H1 (cell line): Measurements from ENCODE around the gene SLC35E4. TPM values are rescaled to one million over a fixed set of nuclear protein-coding genes. Genes with fewer than 3 reads are reported as not detected.

Experiments used
- CTCF ChIA-PET: fragments of 300-600 bp; sonication (Branson Sonifier 250); formaldehyde crosslinking; loops from one replicate; lab custom pipeline; 2021; ENCODE audit not compliant: partially characterized antibody; lab: Charles Lee
- POLR2A ChIA-PET: fragments of 300-600 bp; sonication (Branson Sonifier 250); formaldehyde crosslinking; loops from one replicate; lab custom pipeline; 2021; ENCODE audit warnings: inconsistent platforms; ENCODE audit not compliant: partially characterized antibody; lab: Charles Lee
- DNase-seq, 2 experiments: peaks; one replicate each; pipeline versions ENCODE4 v3.0.0 to v3.0.0-alpha.2; 2010 to 2022; ENCODE audit warnings: low spot score in 2 of 2, low read depth in 1 of 2, mixed read lengths in 1 of 2
- FAIRE-seq: peaks from 2 replicates; lab custom pipeline; 2011; peaks lifted over from hg19 to GRCh38; lab: Jason Lieb, UNC
- H2AFZ ChIP-seq: 2 replicates; pipeline ENCODE4 v1.8.1; 2012; ENCODE audit warnings: low read length, inconsistent platforms
- H2AK5ac ChIP-seq: 2 replicates; pipeline ENCODE4 v1.6.1; 2013; ENCODE audit warnings: low read depth, low read length
- H2BK120ac ChIP-seq: replicated peaks from 2 replicates; pipeline ENCODE3; 2013; ENCODE audit warnings: low read depth, low read length, inconsistent platforms
- H2BK12ac ChIP-seq: 2 replicates; pipeline ENCODE4 v1.6.1; 2013; ENCODE audit warnings: low read depth, low read length
- H2BK15ac ChIP-seq: 2 replicates; pipeline ENCODE4 v1.6.1; 2013; ENCODE audit warnings: low read length
- H2BK20ac ChIP-seq: 2 replicates; pipeline ENCODE4 v1.6.1; 2013; ENCODE audit warnings: low read length
- H2BK5ac ChIP-seq: 2 replicates; pipeline ENCODE4 v1.6.1; 2013; ENCODE audit warnings: low read depth, low read length
- H3K14ac ChIP-seq: 2 replicates; pipeline ENCODE4 v1.6.1; 2013; ENCODE audit warnings: inconsistent platforms; ENCODE audit not compliant: insufficient read length
- H3K18ac ChIP-seq: 2 replicates; pipeline ENCODE4 v1.6.1; 2013; ENCODE audit warnings: low read length; ENCODE audit errors: extremely low read depth
- H3K23ac ChIP-seq: 2 replicates; pipeline ENCODE4 v1.6.1; 2013; ENCODE audit warnings: inconsistent platforms; ENCODE audit not compliant: insufficient read length
- H3K23me2 ChIP-seq: 2 replicates; pipeline ENCODE4 v1.6.1; 2013; ENCODE audit warnings: low read depth, low read length
- H3K27ac ChIP-seq: 2 replicates; pipeline ENCODE4 v1.6.1; 2011; ENCODE audit warnings: low read depth, low read length, inconsistent platforms
- H3K27me3 ChIP-seq, 4 experiments: replicated peaks in 1 of 4; 1 replicate in 1 of 4; 2 replicates in 3 of 4; pipeline versions ENCODE4 v1.6.1 to v1.8.1; 2011 to 2013; ENCODE audit warnings: low read length in 3 of 4, mild to moderate bottlenecking in 3 of 4, inconsistent platforms in 2 of 4, mixed read lengths in 2 of 4, moderate library complexity in 1 of 4; ENCODE audit not compliant: control insufficient read depth in 3 of 4, insufficient read depth in 3 of 4; ENCODE audit errors: extremely low read depth in 1 of 4
- H3K36me3 ChIP-seq, 4 experiments: 2 replicates each; pipeline versions ENCODE4 v1.6.1 to v1.8.1; 2011 to 2013; ENCODE audit warnings: mild to moderate bottlenecking in 4 of 4, low read length in 3 of 4, moderate library complexity in 2 of 4, control low read depth in 1 of 4, inconsistent platforms in 1 of 4; ENCODE audit not compliant: insufficient read depth in 4 of 4, control insufficient read depth in 2 of 4
- H3K4ac ChIP-seq: replicated peaks from 2 replicates; pipeline ENCODE3; 2013; ENCODE audit warnings: low read length, low read depth, mixed read lengths, inconsistent platforms; ENCODE audit not compliant: insufficient read length
- H3K4me1 ChIP-seq, 4 experiments: replicated peaks in 1 of 4; 1 replicate in 1 of 4; 2 replicates in 3 of 4; pipeline versions ENCODE4 v1.6.1 to v1.8.1; 2011 to 2013; ENCODE audit warnings: low read length in 3 of 4, inconsistent platforms in 2 of 4, mixed read lengths in 1 of 4; ENCODE audit not compliant: insufficient read depth in 4 of 4, control insufficient read depth in 3 of 4
- H3K4me2 ChIP-seq, 2 experiments: 2 replicates each; pipeline versions ENCODE4 v1.6.1 to v1.8.1; 2011 to 2013; ENCODE audit warnings: low read depth in 2 of 2, low read length in 2 of 2, control low read depth in 1 of 2, inconsistent platforms in 1 of 2, mild to moderate bottlenecking in 1 of 2; ENCODE audit not compliant: insufficient read depth in 1 of 2
- H3K4me3 ChIP-seq, 4 experiments: fragments of 200-600, 300-600 bp in 1 of 4; sonication (generic), shearing (Covaris generic), sonication (Bioruptor Twin) in 1 of 4; 2 replicates each; pipeline versions ENCODE4 v1.5.1 to v1.8.1; 2011 to 2016; ENCODE audit warnings: low read length in 4 of 4, low read depth in 3 of 4, control low read depth in 2 of 4, inconsistent platforms in 2 of 4, mild to moderate bottlenecking in 2 of 4, mixed read lengths in 1 of 4, moderate library complexity in 1 of 4; ENCODE audit not compliant: insufficient read depth in 2 of 4; ENCODE audit errors: extremely low read depth in 1 of 4
- H3K56ac ChIP-seq: replicated peaks from 2 replicates; pipeline ENCODE3; 2013; ENCODE audit warnings: low read depth, mild to moderate bottlenecking, mixed read lengths, low read length, inconsistent platforms; ENCODE audit not compliant: insufficient read length
- H3K79me1 ChIP-seq: 2 replicates; pipeline ENCODE4 v1.6.1; 2013; ENCODE audit warnings: low read depth, low read length, control low read depth
- H3K79me2 ChIP-seq, 2 experiments: 2 replicates each; pipeline versions ENCODE4 v1.6.1 to v1.8.1; 2012 to 2013; ENCODE audit warnings: low read length in 2 of 2, mild to moderate bottlenecking in 2 of 2, inconsistent platforms in 1 of 2; ENCODE audit not compliant: insufficient read depth in 2 of 2, control insufficient read depth in 1 of 2
- H3K9ac ChIP-seq, 4 experiments: replicated peaks in 1 of 4; 1 replicate in 1 of 4; 2 replicates in 3 of 4; pipeline versions ENCODE4 v1.6.1 to v1.8.1; 2011 to 2013; ENCODE audit warnings: low read depth in 3 of 4, low read length in 3 of 4, control low read depth in 2 of 4, mild to moderate bottlenecking in 2 of 4, moderate library complexity in 2 of 4, inconsistent platforms in 1 of 4; ENCODE audit errors: extremely low read depth in 1 of 4
- H3K9me3 ChIP-seq, 2 experiments: 2 replicates each; pipeline versions ENCODE4 v1.6.1 to v1.8.1; 2012 to 2013; ENCODE audit warnings: mild to moderate bottlenecking in 2 of 2, moderate library complexity in 2 of 2, control low read depth in 1 of 2, inconsistent platforms in 1 of 2, low read depth in 1 of 2, low read length in 1 of 2, mixed read lengths in 1 of 2; ENCODE audit not compliant: insufficient read depth in 2 of 2
- H4K20me1 ChIP-seq, 2 experiments: replicated peaks in 1 of 2; 2 replicates each; pipeline versions ENCODE3 to v1.8.1; 2011 to 2013; ENCODE audit warnings: inconsistent platforms in 2 of 2, low read length in 2 of 2, mild to moderate bottlenecking in 1 of 2; ENCODE audit not compliant: insufficient read depth in 2 of 2, control insufficient read depth in 1 of 2
- H4K5ac ChIP-seq: 2 replicates; pipeline ENCODE4 v1.6.1; 2013; ENCODE audit warnings: low read length, low read depth, mixed read lengths, inconsistent platforms; ENCODE audit not compliant: insufficient read length
- H4K8ac ChIP-seq: 2 replicates; pipeline ENCODE4 v1.8.0; 2013; ENCODE audit warnings: mild to moderate bottlenecking, moderate library complexity, low read length, inconsistent platforms; ENCODE audit not compliant: insufficient read depth; ENCODE audit errors: extremely low read depth
- H4K91ac ChIP-seq: replicated peaks from 2 replicates; pipeline ENCODE3; 2013; ENCODE audit warnings: low read length, mixed read lengths, inconsistent platforms; ENCODE audit not compliant: insufficient read length
- CREB1 ChIP-seq: IDR thresholded peaks from 2 replicates; pipeline ENCODE4 v1.6.1; 2012; ENCODE audit warnings: inconsistent platforms
- E2F6 ChIP-seq: IDR thresholded peaks from 2 replicates; pipeline ENCODE4 v1.6.1; 2012; ENCODE audit warnings: inconsistent platforms
- GTF2F1 ChIP-seq: IDR thresholded peaks from 2 replicates; pipeline ENCODE4 v1.6.1; 2012; ENCODE audit warnings: low read depth, low read length, improper control_type of control experiment, borderline replicate concordance
- MAX ChIP-seq: IDR thresholded peaks from 2 replicates; pipeline ENCODE4 v1.6.1; 2012; ENCODE audit warnings: inconsistent platforms
- POLR2AphosphoS5 ChIP-seq: IDR thresholded peaks from 2 replicates; pipeline ENCODE4 v1.6.1; 2011; ENCODE audit warnings: low read depth, low read length
- RAD21 ChIP-seq, 2 experiments: IDR thresholded peaks in 1 of 2; conservative IDR thresholded peaks in 1 of 2; 2 replicates each; pipeline ENCODE4 v1.6.1; 2011; ENCODE audit warnings: low read depth in 2 of 2, low read length in 2 of 2, improper control_type of control experiment in 1 of 2, inconsistent platforms in 1 of 2, mild to moderate bottlenecking in 1 of 2, moderate library complexity in 1 of 2
- SP1 ChIP-seq: IDR thresholded peaks from 2 replicates; pipeline ENCODE4 v1.6.1; 2011; ENCODE audit warnings: low read depth, low read length
- TBP ChIP-seq: IDR thresholded peaks from 2 replicates; pipeline ENCODE4 v1.6.1; 2011; ENCODE audit warnings: low read depth, low read length, improper control_type of control experiment
- WGBS, 2 experiments: shearing (Covaris generic) in 1 of 2; methylation state at CpG; one replicate each; pipeline versions ENCODE4 v1.1.6 to v1.1.7; 2013 to 2015; ENCODE audit warnings: low lambda C conversion rate in 2 of 2, mixed read lengths in 2 of 2, inconsistent platforms in 1 of 2, low coverage in 1 of 2, missing lambda C conversion rate in 1 of 2; ENCODE audit not compliant: insufficient replicate concordance in 2 of 2, insufficient coverage in 1 of 2, insufficient read length in 1 of 2; ENCODE audit errors: extremely low coverage in 1 of 2, missing lambda C conversion rate in 1 of 2; 5-methylcytosine and 5-hydroxymethylcytosine counted together
- polyA plus RNA-seq, 7 experiments: library from polyadenylated mRNA; depleted of rRNA in 3 of 7; stranded (reverse) in 5 of 7; unstranded in 2 of 7; fragments of >200 nt in 5 of 7; fragments of 200-250 nt in 2 of 7; gene quantifications; 1 replicate in 5 of 7; 2 replicates in 1 of 7; 4 replicates in 1 of 7; pipeline versions ENCODE4 v1.2.1 to v1.2.3, GENCODE V29; 2011 to 2013; ENCODE audit warnings: missing spikeins in 2 of 7, mixed read lengths in 2 of 7
- total RNA-seq: library from RNA; stranded (reverse); fragmentation: NEBNext Ultra II Directional; extraction: Animal tissue kit (Norgen Biotek cat#: 25700); gene quantifications from 2 replicates; pipeline ENCODE4 v1.2.1, GENCODE V29; 2021
- TF ChIP-seq, protein P1 (sequence below): IDR thresholded peaks from 2 replicates; pipeline ENCODE4 v1.6.1; 2012; ENCODE audit warnings: low read length, inconsistent platforms

SLC35E4 gene
- total and polyA plus RNA-seq, 2 of the 8 experiments (the other 6 are each of a cell fraction or from before 2014, with no cell fraction given): 5.1 to 5.6 TPM

DNA sequence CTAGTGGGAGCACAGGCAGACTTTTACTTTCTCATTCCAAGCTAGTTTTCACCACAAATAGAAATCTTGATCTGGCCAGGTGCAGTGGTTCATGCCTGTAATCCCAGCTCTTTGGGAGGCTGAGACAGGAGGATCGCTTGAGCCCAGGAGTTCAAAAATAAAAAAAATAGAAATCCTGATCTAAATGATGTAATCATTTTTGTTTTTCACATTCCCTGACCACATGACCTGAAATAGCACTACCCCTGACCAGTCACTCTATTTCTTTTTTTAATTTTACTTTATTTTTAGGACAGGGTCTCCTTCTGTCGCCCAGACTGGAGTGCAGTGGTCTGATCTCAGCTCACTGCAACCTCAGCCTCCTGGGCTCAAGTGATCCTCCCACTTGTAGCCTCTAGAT is 30.9 kb upstream of the SLC35E4 start:
- 96% methylated on average over 2 of the region's 2 CpGs; no CpG with 5 or more reads in 1 of the 2 experiments for WGBS, 2 experiments
- no peak for DNase-seq
- Histone ChIP-seq H3K18ac (no peak overlapping the region), H3K27ac (no peak overlapping the region), H3K79me1 (0 out of 2 replicates have a peak, but pooled peaks cover under 1% of the 10 kb centered on the region), H2BK12ac (peak overlapping the region; percentile 20; the same call in 1 of the 2 replicates), H3K56ac (no peak overlapping the region), H2BK5ac (no peak overlapping the region), H4K91ac (no peak overlapping the region), H3K4me3 (no peak overlapping the region), H2BK120ac (no peak overlapping the region), H4K20me1 (peaks cover 0 to 2% of the 10 kb centered on the region in 2 experiments), H3K4ac (no peak overlapping the region), H2BK15ac (0 out of 2 replicates have a peak overlapping the region, but pooled peaks have one; percentile 83), H3K4me1 (peaks cover 3 to 31% (median 12%) of the 10 kb centered on the region in 4 experiments), H3K23me2 (peaks cover 9% of the 10 kb centered on the region; the same call in 1 of the 2 replicates), H4K5ac (no peak overlapping the region), H4K8ac (no peak overlapping the region), H2AFZ (no peak overlapping the region), H2AK5ac (no peak overlapping the region), H3K9me3 (no peaks in the 10 kb centered on the region), H3K36me3 (peaks cover 0 to 3% (median under 1%) of the 10 kb centered on the region in 4 experiments; a peak in 2 of 8 replicates), H2BK20ac (0 out of 2 replicates have a peak overlapping the region, but pooled peaks have one; percentile 76), H3K27me3 (no peaks in the 10 kb centered on the region), H3K14ac (no peak overlapping the region), H3K9ac (no peak overlapping the region), H3K79me2 (peaks cover 0 to 15% of the 10 kb centered on the region in 2 experiments; a peak in 2 of 4 replicates), H3K4me2 (no peak overlapping the region; a peak in 1 of 4 replicates), H3K23ac (no peak overlapping the region)
- FAIRE-seq: no peak
- ChIA-PET CTCF (interaction anchor here (0.7 to 7.0 kb wide), 15 partner anchors 8 to 292 kb away, joined by 3 to 52 read pairs (median 3); partner anchors contain the start of genes PES1, SEC14L3 and SLC35E4), POLR2A (interaction anchor here (1.1 to 1.8 kb wide), 2 partner anchors 10 to 31 kb away, joined by 4 read pairs; no protein-coding TSS in a partner anchor)
- TF ChIP-seq RAD21 (IDR thresholded peaks at IDR 0.05 in 1 of 2, conservative IDR thresholded peaks at IDR 0.05 in 1 of 2; ENCODE audit: low read depth in 2 of 2, low read length in 2 of 2): no peak
- TF ChIP-seq POLR2AphosphoS5: no peak
- no peak for TF ChIP-seq SP1
- TF ChIP-seq E2F6: no peak
- TF ChIP-seq MAX: no peak
- TF ChIP-seq, protein P1, sequence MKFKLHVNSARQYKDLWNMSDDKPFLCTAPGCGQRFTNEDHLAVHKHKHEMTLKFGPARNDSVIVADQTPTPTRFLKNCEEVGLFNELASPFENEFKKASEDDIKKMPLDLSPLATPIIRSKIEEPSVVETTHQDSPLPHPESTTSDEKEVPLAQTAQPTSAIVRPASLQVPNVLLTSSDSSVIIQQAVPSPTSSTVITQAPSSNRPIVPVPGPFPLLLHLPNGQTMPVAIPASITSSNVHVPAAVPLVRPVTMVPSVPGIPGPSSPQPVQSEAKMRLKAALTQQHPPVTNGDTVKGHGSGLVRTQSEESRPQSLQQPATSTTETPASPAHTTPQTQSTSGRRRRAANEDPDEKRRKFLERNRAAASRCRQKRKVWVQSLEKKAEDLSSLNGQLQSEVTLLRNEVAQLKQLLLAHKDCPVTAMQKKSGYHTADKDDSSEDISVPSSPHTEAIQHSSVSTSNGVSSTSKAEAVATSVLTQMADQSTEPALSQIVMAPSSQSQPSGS: no peak
- TF ChIP-seq GTF2F1: no peak
- TF ChIP-seq CREB1: no peak
- no peak for TF ChIP-seq TBP
